HG02763 (cell line): ENCODE measurements around the gene DSG2.
A peak's percentile ranks its signal among the peaks of the same experiment; 100 is the strongest.

ENCODE experiments used
- ATAC-seq: cut with Tn5 transposase; IDR thresholded peaks from one replicate; pipeline ENCODE4 v1.9.1; 2021; ENCODE audit warnings: mild to moderate bottlenecking, moderate library complexity; ENCODE audit not compliant: unreplicated experiment

DSG2 gene

DNA sequence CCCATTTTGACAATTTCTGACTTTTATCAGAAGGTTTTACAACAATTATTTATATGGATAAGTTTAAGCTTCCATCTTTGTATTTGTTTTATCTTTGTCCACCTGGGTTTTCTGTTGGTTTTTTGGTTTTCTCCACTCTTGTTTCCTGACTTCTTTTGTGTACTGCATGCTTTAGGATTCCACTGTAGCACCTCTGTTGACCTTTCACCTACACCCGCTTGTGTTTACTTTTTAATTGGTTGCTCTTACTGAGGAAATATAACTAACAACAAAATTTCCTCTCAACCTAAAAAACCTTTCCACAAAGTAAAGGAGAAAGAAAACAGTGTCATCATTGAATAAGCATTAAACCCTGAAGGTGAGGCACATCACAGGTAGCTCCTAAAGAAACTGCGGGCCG is 53.9 kb downstream of the DSG2 start:
- ATAC-seq: no peak

GRCh38 chr18:31553800-31554199 is 55.8 kb downstream of the DSG2 start:
- ATAC-seq: no peak

- no peak for ATAC-seq
Measured at GRCh38 chr18:31554776-31555175, 56.8 kb downstream of the DSG2 start.

DNA sequence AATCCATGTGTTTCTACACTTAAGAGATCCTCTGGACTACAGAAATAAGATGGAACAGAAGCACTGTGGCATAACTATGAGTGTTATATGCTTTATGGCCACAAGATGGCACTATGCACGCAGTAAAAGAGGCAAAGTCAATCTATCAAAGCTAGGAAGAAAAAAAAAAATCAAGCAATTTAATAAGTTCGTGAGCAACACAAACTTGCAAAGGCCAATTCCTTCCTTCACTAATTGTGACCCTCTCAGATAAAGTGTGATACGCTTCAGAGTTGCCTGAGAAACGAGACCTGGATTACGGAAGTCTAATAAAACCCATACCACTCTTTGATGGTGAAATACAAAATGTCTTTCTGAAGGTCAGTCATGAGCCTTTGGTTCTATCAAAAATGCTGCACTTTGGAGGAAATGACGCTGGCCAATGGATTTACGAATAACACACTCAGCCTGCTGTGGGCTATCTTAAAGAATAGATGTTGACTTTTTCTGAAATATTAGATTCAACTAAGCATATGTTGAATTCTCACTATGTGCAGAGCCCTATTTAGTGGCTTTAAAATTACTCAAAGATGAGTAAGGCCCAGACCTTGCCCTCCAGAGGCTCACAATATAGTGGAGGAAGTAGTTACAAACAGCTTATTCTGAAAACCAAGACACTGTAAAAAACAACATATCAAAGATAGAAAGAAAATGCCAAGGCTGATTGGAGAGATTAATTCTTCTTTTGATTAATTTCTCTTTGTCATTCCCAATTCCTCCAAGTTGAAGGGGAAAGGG is 58.2 kb downstream of the DSG2 start:
- ATAC-seq: no peak

- no peak for ATAC-seq
Measured at GRCh38 chr18:31557446-31557845, 59.5 kb downstream of the DSG2 start.

DNA sequence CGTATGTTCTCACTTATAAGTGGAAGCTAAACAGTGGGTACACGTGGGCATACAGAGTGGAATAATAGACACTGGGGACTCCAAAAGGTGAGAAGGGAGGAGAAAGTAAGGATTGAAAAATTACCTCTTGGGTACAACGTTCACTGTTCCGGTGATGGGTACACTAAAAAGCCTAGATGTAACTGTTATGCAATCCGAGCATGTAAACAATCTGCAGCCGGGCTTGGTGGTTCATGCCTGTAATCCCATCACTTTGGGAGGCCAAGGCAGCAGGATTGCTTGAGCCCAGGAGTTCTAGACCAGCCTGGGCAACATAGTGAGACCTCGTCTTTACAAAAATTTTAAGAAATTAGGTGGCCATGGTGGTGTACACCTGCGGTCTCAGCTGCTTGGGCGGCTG is 60.6 kb downstream of the DSG2 start:
- no peak for ATAC-seq

DNA sequence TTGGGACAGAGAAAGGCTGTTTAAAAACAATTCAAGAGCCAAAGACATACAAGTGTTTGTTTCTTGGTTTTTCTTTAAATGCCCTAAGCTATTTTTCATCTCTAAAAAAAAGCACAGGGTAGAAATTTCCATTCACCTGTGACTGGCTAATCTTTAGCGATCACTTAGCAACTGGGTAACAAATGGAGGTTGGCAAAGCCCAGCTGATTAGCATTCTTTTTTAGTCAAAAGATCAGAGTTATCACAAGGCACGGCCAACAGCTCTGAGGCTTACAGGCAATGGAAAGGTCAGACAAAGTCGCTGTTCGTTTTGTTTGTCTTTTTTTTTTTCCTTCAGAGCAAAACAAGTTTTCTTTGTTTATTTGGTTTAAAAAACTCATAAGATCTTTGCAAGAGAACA is 64.7 kb downstream of the DSG2 start:
- no peak for ATAC-seq

GRCh38 chr18:31563778-31564177 is 65.8 kb downstream of the DSG2 start:
- no peak for ATAC-seq

DNA sequence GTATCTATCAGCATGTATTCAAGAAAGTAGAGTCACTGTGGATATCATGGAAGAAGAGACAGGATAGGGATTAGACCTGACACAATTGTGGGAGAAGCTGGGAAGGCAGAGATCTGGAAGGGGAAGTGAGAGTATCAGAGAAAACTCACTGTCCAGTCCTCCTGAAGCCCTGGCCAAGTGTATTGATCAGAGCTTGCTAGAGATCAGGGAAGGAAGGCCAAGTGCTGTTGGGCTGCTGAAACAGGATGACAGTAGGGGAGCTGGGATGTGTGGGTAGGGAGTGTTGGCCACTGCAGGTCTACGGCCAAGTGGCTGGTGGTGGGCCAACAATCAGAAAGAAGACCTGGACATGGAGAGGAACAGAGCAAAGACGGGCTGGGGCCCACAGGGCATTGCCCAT is 67.4 kb downstream of the DSG2 start:
- ATAC-seq: no peak

DNA sequence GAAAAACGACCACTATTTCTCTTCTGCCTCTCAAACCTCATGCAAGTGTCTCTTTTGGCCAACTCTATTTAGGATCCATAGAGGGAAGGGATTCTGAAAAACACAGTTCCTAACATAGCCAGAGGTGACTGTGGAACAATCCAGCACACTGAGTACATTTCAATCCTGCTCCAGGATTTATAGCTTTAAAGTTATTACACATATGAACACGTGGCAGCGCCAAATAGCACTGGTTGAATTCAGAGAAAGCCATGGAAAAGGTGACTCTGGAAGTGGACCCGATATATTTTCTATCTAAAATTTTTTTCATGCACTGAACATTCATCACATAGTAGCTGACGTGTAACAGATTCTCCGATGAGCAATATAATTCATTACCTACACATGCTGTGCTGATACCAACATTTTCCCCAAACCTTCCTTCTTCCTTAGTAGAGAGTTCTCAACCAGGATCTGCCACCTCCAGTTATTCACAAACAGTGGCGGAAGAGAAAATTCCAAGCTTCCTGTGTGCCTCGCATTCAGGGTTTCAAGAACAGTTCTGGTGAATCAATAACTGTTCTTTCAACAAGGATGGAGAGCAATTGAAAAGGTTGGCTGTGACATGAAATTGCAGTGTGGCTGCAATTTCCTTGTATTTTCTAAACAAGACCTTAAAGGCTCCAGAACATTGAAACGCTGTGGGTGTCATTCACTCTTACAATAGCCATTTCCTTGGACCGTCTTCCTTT is 68.0 kb downstream of the DSG2 start:
- ATAC-seq: no peak

GRCh38 chr18:31566576-31567306 is 68.8 kb downstream of the DSG2 start:
- no peak for ATAC-seq

DNA sequence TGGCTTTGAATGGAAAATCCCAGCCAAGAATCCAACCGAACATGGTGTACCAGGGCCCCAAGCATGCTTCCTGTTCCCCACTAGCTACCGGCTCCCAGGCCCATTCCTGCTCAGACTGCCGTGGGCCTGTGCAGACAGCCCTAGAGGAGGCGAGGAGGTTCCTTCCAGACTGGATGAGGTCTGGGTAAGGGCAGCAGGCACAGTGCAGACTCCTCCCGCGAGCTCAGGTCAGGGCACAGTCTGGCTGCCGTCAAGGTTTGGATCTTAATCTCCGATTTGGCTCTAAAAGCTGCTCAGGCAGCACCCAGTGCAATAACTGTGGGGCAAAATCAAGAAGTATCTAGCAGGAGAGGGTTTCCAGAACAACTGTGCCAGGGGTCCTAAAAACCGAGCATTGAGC is 74.4 kb downstream of the DSG2 start:
- no peak for ATAC-seq

DNA sequence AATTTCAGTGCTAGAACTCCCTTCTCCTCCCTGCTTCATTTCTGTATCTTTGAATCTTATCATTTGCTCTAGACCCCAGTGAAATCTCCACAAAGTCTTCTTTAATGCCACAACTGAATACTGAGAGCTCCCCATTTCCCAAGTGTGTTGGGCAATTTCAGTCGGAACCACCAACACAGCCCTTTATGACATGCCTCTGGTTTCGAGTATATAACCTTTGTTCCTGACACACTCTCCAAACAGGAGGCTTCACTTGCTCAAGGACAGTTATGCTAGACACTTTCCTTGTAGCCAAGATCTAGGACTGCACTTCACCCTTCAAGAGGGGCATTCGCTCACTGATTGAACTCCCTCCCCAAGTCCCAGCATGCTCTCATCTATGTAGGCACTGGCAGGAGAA is 75.1 kb downstream of the DSG2 start:
- ATAC-seq: no peak

DNA sequence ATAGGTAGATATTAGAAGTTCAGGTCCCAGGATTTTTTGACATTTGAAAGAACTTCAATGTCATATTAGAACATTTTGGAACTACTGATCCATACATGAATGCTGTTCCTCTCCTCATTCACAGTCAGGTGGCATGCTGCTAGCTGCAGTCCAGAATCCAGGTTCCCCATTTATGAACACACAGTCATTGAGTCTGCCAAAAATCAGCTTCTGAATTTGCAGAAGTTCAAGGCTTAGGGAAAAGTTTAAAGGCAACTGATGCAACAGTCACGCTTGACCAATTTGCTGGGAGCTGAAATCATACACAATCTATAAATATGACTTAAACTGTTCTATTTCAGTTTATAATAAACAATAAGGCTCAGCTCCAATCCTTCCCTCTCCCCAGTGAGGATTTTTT is 76.4 kb downstream of the DSG2 start:
- ATAC-seq: no peak

DNA sequence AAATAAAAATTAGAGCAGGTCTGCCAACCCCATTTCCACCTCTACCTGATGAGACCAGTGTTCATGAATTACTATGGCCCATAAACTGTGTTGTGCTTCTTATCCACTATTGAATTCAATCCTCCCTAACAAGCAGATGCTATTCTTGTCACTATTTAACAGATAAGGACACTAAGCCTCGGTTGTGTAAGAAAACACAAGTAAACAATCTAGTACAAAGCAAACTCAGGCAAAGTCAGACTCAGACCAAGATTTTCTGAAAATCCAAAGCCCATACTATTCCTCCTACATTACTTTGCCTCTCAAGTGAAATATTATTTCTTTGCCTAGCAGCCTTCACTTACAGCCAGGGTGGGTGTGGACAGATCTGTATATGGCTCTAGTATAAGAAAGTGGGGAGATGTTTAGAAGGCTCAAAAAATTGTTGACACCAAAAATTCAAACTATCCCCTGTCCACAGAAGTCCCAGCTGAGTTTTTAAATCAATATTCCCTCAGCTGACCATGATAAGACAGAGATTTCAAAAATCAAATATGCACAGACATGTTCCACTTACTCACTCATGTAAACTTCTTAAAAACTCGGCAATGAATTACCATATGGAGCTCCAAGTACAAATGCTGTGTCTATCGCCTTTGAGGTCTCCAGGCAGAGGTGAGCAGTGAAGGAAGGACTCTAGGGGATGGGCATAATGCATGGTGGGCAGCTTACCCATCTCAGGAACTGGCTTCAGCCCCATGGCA is 77.7 kb downstream of the DSG2 start:
- no peak for ATAC-seq

GRCh38 chr18:31576670-31577069 is 78.7 kb downstream of the DSG2 start:
- ATAC-seq: peak; percentile 58

DNA sequence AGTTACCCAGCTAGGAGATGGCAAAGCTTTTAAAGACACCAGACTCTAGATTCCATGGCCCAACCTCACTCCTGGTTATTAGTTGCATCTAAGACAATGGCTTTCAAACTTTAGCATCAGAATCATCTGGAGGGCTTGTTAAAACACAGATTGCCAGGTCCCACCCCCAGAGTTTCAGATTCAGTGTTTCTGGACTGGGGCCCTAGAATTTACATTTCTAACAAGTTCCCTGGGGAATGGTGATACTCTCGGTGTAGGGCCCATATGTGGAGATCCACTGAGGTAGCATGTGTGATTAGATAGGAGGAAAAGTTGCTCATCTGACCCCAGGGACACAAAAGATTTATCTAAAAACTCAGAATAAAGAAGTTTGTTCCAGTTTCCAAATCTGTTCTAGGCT is 79.2 kb downstream of the DSG2 start:
- ATAC-seq: peak; percentile 36

GRCh38 chr18:31578126-31578525 is 80.1 kb downstream of the DSG2 start:
- no peak for ATAC-seq

- no peak for ATAC-seq
Measured at GRCh38 chr18:31579375-31579774, 81.4 kb downstream of the DSG2 start.

DNA sequence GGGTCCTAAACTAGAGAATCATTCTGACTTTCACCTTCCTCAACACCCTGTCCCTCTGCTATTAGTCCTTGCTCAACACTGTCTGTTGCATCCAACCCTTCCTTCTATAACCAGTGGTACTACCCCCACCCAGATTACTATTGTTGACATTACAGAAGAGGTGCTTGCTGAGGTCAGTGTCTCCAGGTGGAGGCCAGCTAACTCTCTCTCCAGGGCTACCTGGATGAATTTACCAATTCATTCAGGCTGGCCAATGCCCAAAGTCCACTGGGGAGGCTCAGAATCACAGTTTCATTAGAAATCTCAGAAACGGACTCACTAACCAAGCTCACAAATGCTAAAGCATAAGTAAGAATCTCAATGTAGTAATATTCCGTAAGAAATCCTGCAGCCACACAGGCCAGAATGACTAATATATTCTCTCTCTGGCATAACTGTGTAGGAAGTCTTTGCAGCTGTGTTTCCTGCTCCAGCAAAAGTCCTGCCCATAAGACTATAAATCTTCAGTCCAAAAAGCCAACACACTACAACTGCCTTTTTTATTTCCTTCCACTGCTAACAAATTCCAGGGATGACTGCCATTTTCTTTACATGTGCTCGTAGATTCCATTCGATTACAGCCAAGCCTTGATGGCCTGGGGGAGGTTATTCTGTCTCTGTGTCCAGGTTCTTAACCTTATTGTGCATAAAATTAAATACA is 83.7 kb downstream of the DSG2 start:
- no peak for ATAC-seq
